Peyer's patch (tissue), 4 donors: Measurements from ENCODE around the gene GLT8D1.

Source experiments
- CTCF ChIP-seq, 6 experiments: fragments of 450-650 bp in 4 of 6; fragments of 200-600 bp in 2 of 6; sonication (generic) in 1 of 6; IDR thresholded peaks; one replicate each; pipeline ENCODE4 v1.5.1; 2017 to 2019; ENCODE audit warnings: antibody characterized with exemption in 6 of 6, mild to moderate bottlenecking in 3 of 6, moderate library complexity in 1 of 6
- POLR2A ChIP-seq, 2 donors: fragments of 450-650 bp; IDR thresholded peaks; one replicate each; pipeline ENCODE4 v1.5.1; 2017; ENCODE audit warnings: antibody characterized with exemption in 2 of 2, mild to moderate bottlenecking in 2 of 2, moderate library complexity in 2 of 2

DNA sequence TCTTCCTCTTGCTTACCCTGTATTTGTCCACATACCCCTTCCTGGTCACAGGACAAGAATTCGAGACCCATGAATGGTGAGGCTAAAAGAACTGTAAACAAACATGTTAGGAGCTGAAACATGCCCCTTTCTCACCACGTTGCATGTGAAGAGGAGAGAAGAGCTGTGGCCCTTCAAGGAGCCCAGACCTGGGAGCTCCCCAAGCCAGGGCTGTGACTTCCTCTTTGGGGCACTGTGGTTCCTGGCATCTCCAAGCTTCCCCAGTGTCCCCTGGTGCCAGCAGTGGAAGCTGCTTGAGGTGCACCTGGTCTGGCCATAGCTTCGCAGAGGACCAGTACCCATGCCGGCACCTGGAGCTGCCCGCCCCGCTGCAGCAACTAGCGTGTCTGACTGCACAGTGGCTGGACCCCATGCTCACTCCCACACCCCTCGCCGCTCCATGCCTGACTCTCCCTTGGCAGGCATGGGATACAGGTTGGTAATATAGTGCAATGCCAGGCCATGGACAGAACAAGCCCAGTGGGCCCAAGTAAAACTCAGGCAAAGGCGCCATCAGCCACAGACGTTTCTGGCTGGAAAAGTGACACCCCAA is 10.2 kb upstream of the GLT8D1 start:
- no peak for TF ChIP-seq CTCF (IDR thresholded peaks at IDR 0.05)
- TF ChIP-seq POLR2A (IDR thresholded peaks at IDR 0.05), result no peak
